PC-9 (cell line): ENCODE data around the gene CTLA4.

Experiments used
- EZH2 ChIP-seq: fragments of 200-600 bp; sonication (generic); IDR thresholded peaks from 2 replicates; pipeline ENCODE4 v1.8.0; 2017; ENCODE audit warnings: antibody characterized with exemption, low read depth
- TF ChIP-seq, protein P1 (sequence below): fragments of 200-600 bp; sonication (generic); conservative IDR thresholded peaks from 2 replicates; pipeline ENCODE4 v1.6.1; 2017; ENCODE audit warnings: mixed run types, antibody characterized with exemption, mild to moderate bottlenecking, moderate library complexity

DNA sequence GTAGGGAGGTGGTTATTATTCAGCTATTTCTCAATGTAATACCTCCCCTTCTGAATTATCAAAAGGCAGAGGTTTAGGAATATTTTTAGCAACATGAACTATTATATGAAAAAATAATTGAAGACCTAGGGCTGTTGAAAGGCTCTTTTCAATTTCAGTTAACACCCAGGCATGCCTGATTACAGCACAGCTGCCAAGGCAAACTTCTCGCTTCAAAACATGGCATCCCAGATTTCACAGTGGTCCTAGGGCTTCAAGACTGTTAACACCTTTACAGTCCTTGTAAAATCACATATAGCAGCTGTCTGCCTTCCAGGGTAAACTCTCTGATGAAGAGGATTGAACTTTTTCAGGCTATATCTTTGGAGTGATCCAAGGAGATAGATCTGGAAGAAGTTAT lies 23.2 kb downstream of the CTLA4 start:
- TF ChIP-seq, protein P1, sequence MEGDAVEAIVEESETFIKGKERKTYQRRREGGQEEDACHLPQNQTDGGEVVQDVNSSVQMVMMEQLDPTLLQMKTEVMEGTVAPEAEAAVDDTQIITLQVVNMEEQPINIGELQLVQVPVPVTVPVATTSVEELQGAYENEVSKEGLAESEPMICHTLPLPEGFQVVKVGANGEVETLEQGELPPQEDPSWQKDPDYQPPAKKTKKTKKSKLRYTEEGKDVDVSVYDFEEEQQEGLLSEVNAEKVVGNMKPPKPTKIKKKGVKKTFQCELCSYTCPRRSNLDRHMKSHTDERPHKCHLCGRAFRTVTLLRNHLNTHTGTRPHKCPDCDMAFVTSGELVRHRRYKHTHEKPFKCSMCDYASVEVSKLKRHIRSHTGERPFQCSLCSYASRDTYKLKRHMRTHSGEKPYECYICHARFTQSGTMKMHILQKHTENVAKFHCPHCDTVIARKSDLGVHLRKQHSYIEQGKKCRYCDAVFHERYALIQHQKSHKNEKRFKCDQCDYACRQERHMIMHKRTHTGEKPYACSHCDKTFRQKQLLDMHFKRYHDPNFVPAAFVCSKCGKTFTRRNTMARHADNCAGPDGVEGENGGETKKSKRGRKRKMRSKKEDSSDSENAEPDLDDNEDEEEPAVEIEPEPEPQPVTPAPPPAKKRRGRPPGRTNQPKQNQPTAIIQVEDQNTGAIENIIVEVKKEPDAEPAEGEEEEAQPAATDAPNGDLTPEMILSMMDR: no peak
- no peak for TF ChIP-seq EZH2
